ENCODE data around the gene TLL1. TPM values are rescaled to one million over a fixed set of nuclear protein-coding genes. Genes with fewer than 3 reads are reported as not detected.

TLL1 gene
- total and polyA plus RNA-seq, 4 donors: 0.04 to 0.25 (median 0.05) TPM; not detected in 1

GRCh38 chr4:165867961-165868360 lies 5.1 kb upstream of the TLL1 start:
- TF ChIP-seq HNF4A (conservative IDR thresholded peaks at IDR 0.05) (no peak), ATF3 (IDR thresholded peaks at IDR 0.05) (no peak), EGR1 (IDR thresholded peaks at IDR 0.05; ENCODE audit: low read depth in 2 of 2) (no peak), NR2F2 (IDR thresholded peaks at IDR 0.05) (no peak), SP1 (IDR thresholded peaks at IDR 0.05) (no peak), TAF1 (conservative IDR thresholded peaks at IDR 0.05) (no peak), YY1 (IDR thresholded peaks at IDR 0.05) (no peak), ZBTB33 (IDR thresholded peaks at IDR 0.05) (no peak), JUND (IDR thresholded peaks at IDR 0.05) (no peak), RAD21 (IDR thresholded peaks at IDR 0.05) (no peak), CTCF (IDR thresholded peaks at IDR 0.05; ENCODE audit: low read depth, low read length, missing input control) (no peak), REST (IDR thresholded peaks at IDR 0.05) (no peak), MAX (IDR thresholded peaks at IDR 0.05) (no peak), RXRA (IDR thresholded peaks at IDR 0.05) (no peak)
- no peak overlapping the region for H3K4me3 ChIP-seq (ENCODE audit: low read depth in 1 of 3, low read length in 3 of 3)
- H3K9me3 ChIP-seq (ENCODE audit: control insufficient read depth in 4 of 4, low read length in 3 of 4): no peaks in the 10 kb centered on the region
- peaks cover under 1 to 8% (median 6%) of the 10 kb centered on the region in 4 donors for H3K4me1 ChIP-seq (ENCODE audit: control insufficient read depth in 4 of 4, insufficient read depth in 4 of 4, low read length in 3 of 4)
- DNase-seq (ENCODE audit: low spot score): no peak
- no peak overlapping the region for H3K9ac ChIP-seq (ENCODE audit: low read depth in 1 of 2, low read length in 2 of 2)
- no peaks in the 10 kb centered on the region for H3K36me3 ChIP-seq (ENCODE audit: control insufficient read depth in 4 of 4, insufficient read depth in 3 of 4, low read depth in 1 of 4, low read length in 3 of 4)
- H3K27me3 ChIP-seq (ENCODE audit: control insufficient read depth in 4 of 4, insufficient read depth in 4 of 4, low read length in 3 of 4): peaks cover 0 to 23% (median 3%) of the 10 kb centered on the region in 4 donors
- no peak overlapping the region for H3K27ac ChIP-seq (ENCODE audit: low read depth in 1 of 2, low read length in 2 of 2)

- Histone ChIP-seq H3K27ac (ENCODE audit: low read depth in 1 of 2, low read length in 2 of 2) (no peak overlapping the region), H3K27me3 (ENCODE audit: control insufficient read depth in 4 of 4, insufficient read depth in 4 of 4, low read length in 3 of 4) (peaks cover 0 to 31% (median 8%) of the 10 kb centered on the region in 4 donors), H3K9ac (ENCODE audit: low read depth in 1 of 2, low read length in 2 of 2) (no peak overlapping the region), H3K9me3 (ENCODE audit: control insufficient read depth in 4 of 4, low read length in 3 of 4) (no peaks in the 10 kb centered on the region), H3K4me1 (ENCODE audit: control insufficient read depth in 4 of 4, insufficient read depth in 4 of 4, low read length in 3 of 4) (peaks cover 12 to 28% (median 23%) of the 10 kb centered on the region in 4 donors), H3K36me3 (ENCODE audit: control insufficient read depth in 4 of 4, insufficient read depth in 3 of 4, low read depth in 1 of 4, low read length in 3 of 4) (no peaks in the 10 kb centered on the region), H3K4me3 (ENCODE audit: low read depth in 1 of 3, low read length in 3 of 3) (peak overlapping the region; percentile 11 to 53 (median 41))
- no peak for DNase-seq (ENCODE audit: low spot score)
- no peak for TF ChIP-seq FOXA2 (IDR thresholded peaks at IDR 0.05)
- TF ChIP-seq HNF4A (conservative IDR thresholded peaks at IDR 0.05): no peak
- TF ChIP-seq ZBTB33 (IDR thresholded peaks at IDR 0.05): no peak
- no peak for TF ChIP-seq HNF4G (IDR thresholded peaks at IDR 0.05)
- 2% methylated on average over 70 of the region's 70 CpGs for WGBS
Observed at GRCh38 chr4:165873298-165874071, 448 bp downstream of the TLL1 start.
